ENCODE results near the gene AP1B1.
"Not testable (repeated sequence)": the region's sequence is repeated elsewhere in the genome, so short reads cannot be mapped to it uniquely, and the experiment has no call there.

The AP1B1 gene

DNA sequence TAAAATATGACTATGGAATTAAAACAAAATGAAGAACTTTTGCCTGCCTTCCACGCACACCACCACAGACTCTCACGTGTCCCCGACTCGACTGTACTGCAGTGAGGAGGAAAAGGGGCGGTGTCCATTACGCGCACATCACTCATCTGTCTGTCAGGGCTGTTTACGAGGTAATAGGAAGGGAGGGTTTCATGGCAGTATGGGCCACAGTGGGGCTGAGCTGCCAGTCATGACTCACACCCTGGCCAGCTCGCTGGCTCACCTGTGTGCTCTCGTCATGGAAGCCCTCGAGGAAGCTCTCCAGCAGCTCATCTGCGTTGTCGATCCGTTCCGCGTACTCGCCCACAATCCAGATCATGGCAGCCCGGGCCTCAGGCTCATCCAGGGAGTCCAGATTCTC lies 39.4 kb downstream of the AP1B1 start:
- DNase-seq (ENCODE audit: low spot score) = no peak

DNA sequence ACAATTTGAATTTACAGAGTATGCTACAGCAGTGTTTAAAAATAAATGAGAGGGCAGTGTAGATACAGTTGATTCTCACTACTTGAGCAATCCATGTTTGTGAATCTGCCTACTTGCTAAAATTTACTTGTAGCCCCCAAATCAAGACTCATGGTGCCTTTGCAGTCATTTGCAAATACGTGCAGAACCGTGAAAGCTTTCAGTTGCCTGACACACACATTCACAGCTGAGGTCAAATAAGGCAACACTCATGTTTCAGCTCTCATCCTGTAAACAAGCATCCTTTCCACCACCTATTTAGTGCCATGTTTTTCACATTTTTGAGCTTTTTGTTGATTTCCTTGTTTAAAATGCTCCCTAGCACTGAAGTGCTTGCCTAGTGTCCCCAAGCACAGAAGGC lies 40.3 kb downstream of the AP1B1 start:
- no peak for DNase-seq (ENCODE audit: low spot score)

DNA sequence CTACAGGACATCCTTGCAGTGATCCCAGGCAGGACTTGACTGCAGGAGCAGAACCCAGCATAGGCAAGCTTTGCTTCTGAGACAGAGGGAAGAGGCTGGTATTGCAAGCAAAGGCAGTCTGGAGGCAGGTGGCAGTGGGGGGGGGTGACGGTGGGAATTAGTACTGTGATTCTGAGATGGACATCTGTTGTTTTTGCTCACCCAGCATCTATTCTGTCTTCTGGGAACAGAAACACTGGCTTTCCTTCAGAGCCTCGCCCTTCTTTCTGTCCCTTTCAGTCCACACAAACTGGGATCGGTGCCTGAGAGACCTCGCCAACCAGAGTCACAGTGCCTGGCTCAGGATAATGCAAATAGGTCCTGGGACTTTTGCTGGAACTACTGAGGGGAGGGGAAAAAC lies 41.7 kb downstream of the AP1B1 start:
- DNase-seq (ENCODE audit: low spot score) = no peak

DNA sequence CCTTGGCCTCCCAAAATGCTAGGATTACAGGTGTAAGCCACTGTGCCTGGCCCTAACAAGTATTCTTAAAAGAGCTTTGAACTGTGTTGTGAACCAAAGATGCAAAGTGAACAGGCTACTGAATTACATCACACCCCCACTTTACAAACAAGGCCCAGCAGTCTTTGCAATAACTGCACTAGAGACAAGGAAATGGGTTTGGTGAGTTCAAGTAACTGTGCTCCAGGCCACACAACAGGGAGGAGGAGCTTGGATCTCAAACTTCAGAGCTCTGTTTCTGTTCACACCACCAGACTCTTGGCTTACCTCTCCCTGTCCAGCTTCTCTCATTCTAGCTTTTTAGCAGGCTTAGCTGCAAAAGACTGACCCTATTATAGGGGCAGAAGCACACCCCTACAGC lies 42.4 kb downstream of the AP1B1 start:
- no peak for DNase-seq (ENCODE audit: low spot score)

DNA sequence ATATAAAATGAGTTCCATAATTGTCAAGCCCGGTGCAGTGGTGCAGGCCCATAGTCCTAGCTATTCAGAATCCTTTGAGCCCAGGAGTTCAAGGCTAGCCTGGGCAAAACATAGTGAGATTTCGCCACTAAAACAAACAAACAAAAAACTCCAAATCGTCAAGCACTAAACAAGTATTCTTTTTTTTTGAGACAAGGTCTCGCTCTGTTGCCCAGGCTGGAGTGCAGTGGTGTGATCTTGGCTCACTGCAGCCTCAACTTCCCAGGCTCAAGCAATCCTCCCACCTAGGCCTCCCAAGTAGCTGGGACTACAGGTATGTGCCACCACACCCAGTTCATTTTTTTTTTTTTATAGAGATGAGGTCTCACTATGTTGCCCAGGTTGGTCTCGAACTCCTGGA lies 43.5 kb downstream of the AP1B1 start:
- DNase-seq (ENCODE audit: low spot score) = not testable (repeated sequence)

DNA sequence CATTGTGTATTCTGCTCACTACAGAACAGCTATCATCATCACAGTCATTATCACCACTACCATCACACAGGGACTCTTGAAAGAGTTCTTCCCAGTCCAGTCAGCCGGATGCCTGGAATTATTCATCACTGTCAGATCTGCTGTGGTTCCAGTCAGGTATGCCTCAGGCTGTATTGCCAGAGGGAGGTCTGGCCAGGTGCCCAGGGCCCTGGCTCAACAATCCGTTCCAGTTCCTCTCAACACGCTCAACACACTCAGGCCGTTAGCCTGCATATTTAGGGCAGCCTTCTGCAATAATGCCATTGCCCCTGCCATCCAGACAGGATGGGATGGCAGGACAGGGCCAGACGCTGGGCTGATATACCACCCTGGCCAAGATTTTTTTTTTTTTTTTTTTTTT lies 44.2 kb downstream of the AP1B1 start:
- no peak for DNase-seq (ENCODE audit: low spot score)

DNA sequence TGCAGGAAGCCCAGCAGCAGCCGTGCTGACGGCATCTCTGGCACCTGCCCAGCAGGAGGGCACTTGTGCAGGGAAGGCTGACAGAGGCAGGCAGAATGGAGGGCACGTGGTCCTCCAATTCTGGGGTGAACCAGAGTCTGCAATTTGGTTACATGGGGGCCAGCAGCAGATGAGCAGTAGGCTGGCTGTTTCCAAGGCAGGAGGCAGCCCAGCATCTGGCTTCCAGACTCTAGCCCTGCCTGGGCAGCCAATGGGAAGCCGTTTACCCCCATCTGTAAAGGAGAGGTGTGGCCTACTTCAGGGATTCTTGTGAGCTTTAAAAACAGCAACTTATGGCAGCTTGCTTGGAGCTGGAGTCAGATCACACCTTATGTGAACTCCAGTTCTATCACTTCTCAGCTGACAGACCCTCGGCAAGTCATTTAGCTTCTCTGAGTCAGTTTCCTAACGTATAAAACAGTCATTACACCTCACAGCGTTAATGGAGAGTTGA lies 45.0 kb downstream of the AP1B1 start:
- no peak for DNase-seq (ENCODE audit: low spot score)

DNA sequence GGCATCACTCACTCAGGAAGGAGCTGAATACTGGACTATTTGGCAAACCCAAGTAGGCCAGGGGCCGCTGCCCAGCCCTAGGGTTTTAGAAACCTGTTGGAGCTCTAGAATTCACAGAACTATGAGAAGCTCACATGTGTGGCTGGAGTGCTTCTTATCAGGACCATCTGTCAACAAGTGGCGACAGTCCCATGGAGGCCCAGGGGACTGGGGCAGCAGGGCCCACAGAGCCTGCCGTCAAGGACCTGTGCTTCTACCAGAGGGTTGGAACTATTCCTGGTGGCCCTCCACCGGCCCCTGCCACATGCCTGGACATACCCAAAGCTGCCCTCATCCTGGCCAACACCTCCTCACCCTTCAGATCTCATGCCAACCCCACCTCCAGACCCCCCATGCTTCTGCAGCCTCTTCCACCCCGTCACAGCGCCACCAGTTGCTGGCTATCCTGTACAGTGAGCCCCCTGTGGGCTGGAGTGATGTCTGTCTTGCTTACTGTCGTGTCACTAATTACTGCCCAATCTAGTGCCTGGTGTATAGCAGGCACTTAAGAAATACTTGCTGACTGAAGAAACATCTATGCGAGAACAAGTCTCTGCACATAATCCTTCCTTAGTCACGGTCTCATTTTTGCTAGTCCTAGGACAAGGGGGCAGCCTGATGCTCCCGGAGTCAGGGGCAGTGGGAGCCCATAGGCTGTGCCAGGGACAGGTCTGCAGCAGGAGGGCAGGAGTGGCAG lies 45.6 kb downstream of the AP1B1 start:
- no peak for DNase-seq (ENCODE audit: low spot score)

DNA sequence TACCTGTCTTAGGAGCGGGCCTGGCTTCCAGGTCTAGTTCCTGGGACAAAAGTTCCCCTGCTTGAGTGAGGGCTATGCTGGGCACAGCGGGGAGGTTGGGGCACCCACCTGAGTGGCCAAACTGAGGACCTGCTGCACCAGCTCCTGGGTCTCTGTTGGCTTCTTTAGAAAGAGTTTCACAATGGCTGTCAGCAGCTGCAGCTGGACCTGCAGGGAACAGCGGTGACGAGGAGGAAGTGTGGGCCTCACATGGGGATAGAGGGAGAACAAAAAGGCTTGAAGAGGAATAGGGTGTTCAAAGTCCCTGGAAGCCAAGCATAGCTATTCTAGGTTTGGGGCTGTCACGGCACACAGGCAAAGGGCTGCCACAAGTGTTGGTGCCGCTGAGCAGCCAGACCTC lies 46.2 kb downstream of the AP1B1 start:
- no peak for DNase-seq (ENCODE audit: low spot score)

DNA sequence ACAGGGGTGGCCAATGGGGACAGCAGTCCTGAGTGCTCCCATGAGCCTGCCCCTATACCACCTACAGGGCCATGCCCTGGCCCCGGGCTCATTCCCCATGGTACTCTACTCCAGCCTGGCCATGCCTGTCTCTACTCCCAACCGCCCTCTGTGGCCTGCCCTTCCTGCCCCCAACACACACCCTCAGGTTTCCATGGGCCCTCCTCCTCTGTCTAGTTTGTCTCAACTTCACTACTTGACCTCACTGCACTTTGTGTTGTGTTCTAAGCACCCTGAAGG lies 46.6 kb downstream of the AP1B1 start:
- DNase-seq (ENCODE audit: low spot score) = no peak

DNA sequence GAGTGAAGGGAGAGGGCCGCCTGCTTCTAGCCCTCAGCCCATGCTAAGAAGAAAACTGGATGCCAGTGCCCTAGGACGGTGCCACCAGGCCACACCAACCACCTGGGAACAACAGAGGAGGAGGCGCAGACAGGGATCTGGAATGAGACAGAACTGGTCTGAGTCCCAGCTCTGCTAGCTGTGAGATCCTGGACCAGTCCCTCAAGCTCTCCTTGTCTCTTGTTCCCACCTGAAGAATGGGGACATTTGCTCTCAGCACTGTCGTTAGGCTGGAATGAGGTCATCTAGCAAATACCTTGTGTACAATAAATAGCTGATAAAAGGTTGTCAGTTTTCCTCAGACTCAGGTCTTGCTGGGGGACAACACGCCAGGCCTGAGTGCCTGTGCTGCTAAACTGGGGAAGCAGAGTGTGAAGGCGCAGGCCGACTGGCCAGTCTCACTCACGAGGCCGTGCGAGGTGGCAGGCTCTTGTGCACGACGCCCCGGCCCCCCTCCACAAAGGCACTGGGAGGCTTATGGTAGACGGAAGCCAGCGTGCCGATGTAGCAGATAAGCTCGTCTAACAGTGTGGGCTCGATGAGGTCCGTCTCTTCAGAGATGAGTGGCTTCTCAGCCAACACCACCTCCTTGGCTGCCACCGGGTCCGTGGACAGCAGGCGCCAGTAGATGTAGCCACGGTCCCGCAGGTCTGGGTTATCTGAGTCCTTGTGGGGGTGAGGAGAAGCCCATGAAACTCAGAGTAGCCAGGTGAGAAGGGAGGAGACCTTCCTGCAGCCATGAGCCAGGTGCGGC lies 47.1 kb downstream of the AP1B1 start:
- DNase-seq (ENCODE audit: low spot score) = no peak

DNA sequence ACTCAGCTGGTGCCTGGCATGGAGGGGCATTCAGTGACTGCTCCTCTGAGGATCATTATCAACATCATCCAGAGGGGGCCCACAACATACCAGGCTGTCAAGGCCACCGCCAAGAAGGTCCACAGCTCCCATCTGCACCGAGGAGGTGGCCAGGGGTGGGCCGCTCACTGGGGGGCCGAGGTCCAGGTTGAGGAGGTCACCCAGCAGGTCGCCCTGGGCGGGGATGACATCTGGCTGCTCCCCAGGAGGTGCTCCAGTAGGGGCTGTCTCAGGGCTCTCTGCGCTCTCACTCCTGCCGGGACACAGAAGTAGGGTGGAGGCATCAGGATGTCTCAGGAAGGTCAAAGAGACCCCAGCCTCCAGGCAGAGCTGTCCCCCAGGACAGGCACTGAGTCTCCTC lies 47.8 kb downstream of the AP1B1 start:
- no peak for DNase-seq (ENCODE audit: low spot score)

DNA sequence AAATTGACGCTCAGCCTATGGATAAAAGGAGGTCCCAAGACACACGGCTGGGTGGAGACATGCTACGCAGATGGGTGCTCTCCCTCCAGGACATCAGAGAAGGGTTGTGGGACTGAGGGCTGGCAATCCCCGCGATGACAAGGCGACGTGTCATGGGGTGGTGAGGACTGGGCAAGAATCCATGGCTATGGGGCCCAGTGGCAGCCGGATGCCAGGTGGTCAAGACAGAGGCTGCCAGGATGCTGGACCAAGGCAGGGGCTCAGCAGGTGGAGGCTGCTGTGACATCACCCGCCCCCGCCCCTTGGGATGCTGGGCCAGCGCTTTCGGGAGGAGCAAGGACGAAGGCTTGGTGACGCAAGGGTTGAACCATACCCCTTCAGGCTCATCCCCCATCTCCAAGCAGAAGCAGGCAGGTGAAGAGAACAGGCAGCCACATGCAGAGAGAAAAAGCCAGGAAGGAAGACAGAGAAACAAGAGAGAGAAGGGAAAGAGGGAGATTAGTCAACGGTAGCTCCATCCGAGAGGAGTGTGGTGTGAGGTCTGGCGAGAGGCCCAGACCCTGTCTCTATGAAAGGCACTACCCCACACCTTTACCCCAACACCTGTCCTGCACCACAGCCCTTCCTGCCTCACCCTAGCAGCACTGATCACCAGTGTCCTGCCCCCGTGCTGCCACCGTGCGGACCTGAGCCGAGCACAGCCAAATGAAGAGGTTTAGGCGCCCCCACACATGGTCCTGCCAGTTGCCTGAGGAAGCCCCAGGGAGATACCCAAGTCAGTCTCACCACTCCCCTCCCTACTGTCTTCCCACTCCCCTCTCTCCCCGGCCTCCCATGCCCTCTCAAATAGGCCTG lies 48.8 kb downstream of the AP1B1 start:
- DNase-seq (ENCODE audit: low spot score) = no peak

DNA sequence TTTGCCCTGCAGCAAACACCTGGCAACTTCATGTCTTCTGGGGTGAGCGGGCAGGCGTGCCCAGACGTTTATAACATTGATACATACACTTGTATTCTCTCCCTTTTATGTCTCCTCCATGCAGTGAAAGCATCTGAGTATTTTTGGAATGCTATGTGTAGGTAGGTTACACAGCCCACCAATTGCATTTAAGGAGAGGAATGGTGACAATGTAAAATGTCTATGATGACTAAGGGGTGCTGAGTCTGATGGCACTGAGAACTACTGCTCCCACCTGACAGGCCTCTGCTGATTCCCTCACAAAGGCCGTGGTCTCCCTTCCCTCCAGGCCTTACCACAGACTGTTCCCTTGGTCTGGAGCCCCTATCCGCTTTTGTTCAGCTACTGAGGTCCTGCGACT lies 50.0 kb downstream of the AP1B1 start:
- DNase-seq (ENCODE audit: low spot score) = no peak

DNA sequence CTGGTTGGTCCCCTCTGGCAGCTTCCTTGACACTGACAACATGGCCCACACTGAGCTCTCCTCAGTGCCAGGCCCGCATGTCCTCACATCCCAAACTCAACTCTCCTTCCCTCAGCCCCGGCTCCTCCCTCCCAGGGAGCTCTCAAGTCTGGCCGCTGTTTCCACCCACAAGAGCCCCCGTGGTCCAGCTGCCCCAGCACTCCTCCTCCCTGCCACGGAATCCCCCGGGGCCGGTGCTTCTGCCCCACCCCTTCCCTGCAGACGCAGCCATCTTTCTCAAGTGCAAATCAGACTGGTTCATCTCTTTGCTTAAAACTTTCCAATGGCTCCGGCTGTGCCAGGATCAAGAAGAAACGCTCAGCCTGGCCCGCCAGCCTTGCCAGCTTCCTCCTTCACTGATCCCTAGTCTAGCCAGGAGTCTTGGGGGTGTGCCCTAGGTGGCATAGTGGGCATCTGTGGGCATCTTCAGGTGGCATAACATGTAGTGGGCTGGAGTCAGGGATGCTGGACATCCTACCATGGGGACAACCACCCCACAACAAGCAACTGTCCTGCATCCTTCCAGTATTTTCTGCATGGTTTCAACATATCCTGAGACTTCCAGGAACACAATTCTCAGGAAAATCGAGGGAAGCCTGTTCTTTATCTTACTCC lies 50.6 kb downstream of the AP1B1 start:
- no peak for DNase-seq (ENCODE audit: low spot score)

DNA sequence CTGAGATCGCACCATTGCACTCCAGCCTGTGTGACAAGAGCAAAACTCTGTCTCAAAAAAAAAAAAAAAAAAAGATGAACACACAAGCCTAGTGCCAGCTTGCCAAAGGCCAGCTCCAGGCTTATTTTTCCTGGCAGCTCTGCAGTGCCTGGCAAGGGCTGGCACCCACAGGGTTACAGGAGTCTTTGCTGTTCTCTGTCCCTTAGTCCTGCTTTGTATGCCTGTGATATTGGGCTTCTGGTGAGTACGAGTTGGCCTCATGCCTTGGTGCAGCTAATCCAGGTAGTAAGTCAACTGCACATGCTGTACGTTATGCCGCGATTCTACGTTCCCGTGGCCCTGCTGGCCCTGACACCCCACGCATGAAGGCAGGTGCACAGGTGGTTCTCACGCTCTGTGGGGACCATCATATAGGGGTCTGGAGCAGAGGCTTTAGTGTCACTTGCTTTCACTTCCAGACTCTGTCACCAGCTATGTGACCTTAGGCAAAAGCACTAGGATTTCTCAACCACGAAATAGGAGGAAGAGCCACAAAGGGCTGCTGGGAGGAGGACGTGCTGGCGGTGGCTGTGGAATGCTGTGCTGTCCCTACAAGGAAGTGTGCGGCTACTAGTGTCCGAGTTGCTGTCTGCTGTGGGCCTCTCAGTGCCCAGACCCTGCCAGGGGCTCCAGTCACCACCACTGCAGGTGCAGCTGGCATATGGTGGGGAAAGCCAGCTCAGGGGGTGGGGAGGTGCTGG lies 51.4 kb downstream of the AP1B1 start:
- DNase-seq (ENCODE audit: low spot score) = no peak

DNA sequence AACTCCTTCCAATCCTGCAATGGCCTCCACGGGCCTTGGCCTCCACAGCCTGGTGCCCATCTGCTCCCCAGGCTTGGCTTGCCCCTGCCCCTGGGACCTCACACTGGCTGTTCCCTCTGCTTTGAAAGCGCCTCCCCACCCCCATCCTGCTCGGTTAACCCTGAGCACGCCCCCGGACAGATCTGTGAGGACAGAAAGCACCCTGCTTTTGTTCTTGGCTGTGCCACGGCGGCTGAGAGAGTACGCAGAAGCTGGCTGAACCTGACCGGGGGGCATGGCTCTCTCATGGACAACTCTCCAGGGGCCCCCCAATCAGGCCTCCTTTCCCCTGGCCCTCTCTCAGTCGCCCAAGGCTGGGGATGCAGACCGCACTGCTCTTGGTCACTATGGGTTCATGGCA lies 52.7 kb downstream of the AP1B1 start:
- no peak for DNase-seq (ENCODE audit: low spot score)

DNA sequence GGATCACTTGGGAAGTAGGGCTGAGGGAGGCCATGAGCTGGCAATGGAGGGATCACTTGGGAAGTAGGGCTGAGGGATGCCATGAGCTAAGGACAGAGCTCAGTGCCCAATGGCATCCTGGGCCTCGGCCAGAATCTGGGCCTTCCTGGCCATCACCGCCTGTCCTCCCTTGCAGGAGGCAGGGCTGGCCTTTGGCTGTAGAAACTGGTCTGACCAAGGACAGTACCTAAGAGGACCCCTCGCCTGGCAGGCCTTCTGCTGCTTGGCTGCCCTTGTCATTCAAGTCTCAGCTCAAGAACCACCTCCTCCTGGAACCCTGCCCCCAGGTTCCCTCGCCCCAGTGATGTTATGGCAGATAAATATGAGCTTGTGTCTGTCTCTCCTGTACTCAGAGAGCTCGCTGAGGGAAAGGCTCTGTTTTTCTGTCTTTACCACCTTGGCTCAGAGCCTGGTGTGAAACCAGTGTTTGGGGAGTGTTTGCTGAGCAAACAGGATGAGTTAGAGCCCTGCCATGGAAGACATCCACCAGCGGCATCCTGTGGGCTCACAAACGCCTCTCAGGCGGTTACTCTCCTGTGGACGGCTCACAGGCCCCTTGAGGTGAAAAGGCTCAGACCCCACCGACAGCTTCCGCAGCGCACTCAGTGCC lies 53.5 kb downstream of the AP1B1 start:
- no peak for DNase-seq (ENCODE audit: low spot score)

DNA sequence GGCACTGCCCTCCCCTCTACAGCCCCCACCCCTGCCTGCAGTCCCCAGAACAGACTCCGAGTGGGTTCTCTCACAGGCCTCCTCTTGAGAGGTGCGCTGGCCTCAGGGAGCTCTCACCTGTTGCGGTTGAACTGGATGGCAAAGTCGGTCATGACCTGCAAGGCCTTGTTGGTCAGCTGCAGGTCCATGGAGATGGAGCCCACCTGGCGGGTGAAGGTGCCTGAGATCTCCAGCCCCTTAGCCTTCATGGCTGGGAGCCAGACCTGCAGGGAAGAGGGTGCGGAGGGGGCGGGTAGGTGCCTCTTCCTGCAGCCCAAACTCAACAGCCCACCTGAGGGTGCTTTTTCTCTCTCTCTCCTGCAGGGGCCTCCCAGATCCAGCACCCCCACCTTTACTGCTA lies 54.2 kb downstream of the AP1B1 start:
- DNase-seq (ENCODE audit: low spot score) = no peak

DNA sequence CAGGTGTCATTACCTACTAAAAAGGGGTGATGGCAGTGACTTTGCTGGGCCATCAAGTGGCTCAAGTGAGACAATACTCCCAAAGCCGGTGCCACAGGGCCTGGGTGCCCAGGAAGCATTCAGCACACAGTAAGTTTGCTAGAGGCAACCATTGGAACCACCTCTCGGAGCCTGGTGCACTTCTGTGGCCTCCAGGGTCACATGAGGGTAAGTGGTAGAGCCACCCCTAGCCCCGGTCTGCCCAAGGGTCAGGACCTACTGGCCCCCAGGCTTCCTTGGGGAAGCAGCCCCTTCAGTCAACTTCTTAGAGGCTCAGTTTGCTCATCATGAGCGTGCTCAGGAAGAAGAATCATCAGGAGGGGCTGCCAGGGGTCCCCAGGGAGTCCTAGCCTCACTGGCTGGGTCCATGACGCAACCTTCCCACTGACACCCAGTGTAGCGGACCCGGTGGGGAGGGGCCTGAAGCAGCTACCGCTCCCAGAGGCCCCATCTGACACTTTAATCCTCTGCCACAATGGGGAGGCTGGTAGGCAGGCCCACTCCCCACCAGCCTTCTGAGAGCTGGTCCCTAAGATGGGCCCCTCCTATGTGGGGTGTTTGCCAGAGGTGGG lies 55.4 kb downstream of the AP1B1 start:
- no peak for DNase-seq (ENCODE audit: low spot score)

All from hepatic stellate cell (primary cell).